Activated CD4-positive, alpha-beta T cell treated with anti-CD3 and anti-CD28 coated beads for 36 hours (primary cell): ENCODE data around the gene FGFR4. TPM values are rescaled to one million over a fixed set of nuclear protein-coding genes. Genes with fewer than 3 reads are reported as not detected.

Experiments used
- ATAC-seq: fragments of 200-7000 bp; cut with Tn5 transposase; one replicate; pipeline ENCODE4 v1.10.0; 2021; ENCODE audit warnings: mild to moderate bottlenecking, moderate library complexity
- CTCF ChIA-PET: fragments of 350-600 bp; sonication (Branson Sonifier 250); formaldehyde crosslinking; loops from one replicate; lab custom pipeline; 2021; ENCODE audit warnings: antibody characterized with exemption; lab: Charles Lee
- POLR2A ChIA-PET: fragments of 350-600 bp; sonication (Branson Sonifier 250); formaldehyde crosslinking; loops from one replicate; lab custom pipeline; 2021; ENCODE audit warnings: antibody characterized with exemption, inconsistent platforms; lab: Charles Lee
- DNase-seq: peaks from one replicate; pipeline ENCODE4 v3.0.0-alpha.2; 2020
- H3K27ac Mint-ChIP-seq: one replicate; pipeline ENCODE4 v1.8.0; 2021; ENCODE audit warnings: mixed read lengths
- H3K27me3 Mint-ChIP-seq: one replicate; pipeline ENCODE4 v1.8.0; 2021; ENCODE audit warnings: mixed read lengths
- H3K36me3 Mint-ChIP-seq: one replicate; pipeline ENCODE4 v1.8.0; 2021; ENCODE audit warnings: low read depth, mixed read lengths
- H3K4me1 Mint-ChIP-seq: one replicate; pipeline ENCODE4 v1.8.0; 2021; ENCODE audit warnings: mixed read lengths
- H3K4me3 Mint-ChIP-seq: one replicate; pipeline ENCODE4 v1.8.0; 2021; ENCODE audit warnings: mild to moderate bottlenecking, moderate library complexity, mixed read lengths
- H3K9me3 Mint-ChIP-seq: one replicate; pipeline ENCODE4 v1.8.0; 2021; ENCODE audit warnings: low read depth, mixed read lengths
- intact Hi-C, 2 experiments: fragments of 100-400 bp; cut with DNase I in 1 of 2; cut with micrococcal nuclease in 1 of 2; formaldehyde crosslinking; loops; one replicate each; pipeline versions ENCODE4 v1.14.2 to v1.15.1; 2022 to 2024; cut with DNase I, micrococcal nuclease
- total RNA-seq, 2 experiments: library from RNA; stranded (reverse); gene quantifications; one replicate each; pipeline ENCODE4 v1.2.3, GENCODE V29; 2021

The FGFR4 gene
- total RNA-seq, 2 experiments from 2014 or later: 1.5 to 2.0 TPM

DNA sequence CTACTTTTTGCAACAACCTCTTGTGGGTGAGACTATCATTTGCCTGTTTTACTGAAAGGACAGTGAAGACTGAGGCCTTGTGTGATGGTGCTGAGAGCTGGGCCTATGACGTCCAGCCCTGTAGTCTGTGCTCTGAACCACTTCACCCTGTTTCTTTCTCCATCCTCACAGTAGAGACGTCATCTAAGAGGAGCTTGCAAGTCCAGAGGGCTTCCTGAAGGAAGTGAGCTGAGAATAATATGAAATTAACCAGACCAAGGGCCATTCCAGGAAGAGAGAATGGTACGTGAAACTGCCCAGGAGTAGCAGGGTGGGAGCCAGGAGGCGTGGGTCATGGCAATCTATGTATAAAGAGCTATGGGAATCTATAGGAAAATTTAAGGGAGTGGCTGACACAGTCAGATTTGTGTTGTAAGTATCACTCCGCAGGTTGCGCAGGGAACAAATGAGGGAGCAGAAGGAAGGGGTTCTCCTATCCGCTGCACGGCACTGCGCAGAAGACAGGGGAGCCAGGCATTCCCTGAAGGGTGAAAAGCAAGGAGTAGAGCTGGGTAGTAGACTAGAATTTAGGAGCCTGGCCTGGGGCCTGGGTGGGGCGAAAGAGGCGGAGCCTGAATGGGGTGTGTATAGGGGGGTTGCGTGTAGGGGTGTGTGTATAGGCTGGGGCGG lies 596 bp upstream of the FGFR4 start:
- Mint-ChIP-seq H3K36me3 (no peaks in the 10 kb centered on the region), H3K27ac (no peak overlapping the region), H3K9me3 (no peaks in the 10 kb centered on the region), H3K4me1 (peaks cover 2% of the 10 kb centered on the region), H3K27me3 (peaks cover 18% of the 10 kb centered on the region), H3K4me3 (peak overlapping the region; percentile 35)
- no peak for DNase-seq
- no peak for ATAC-seq
- CTCF ChIA-PET: interaction anchor here (0.6 to 3.1 kb wide), 11 partner anchors 9 to 987 kb away, joined by 3 to 17 read pairs (median 4); no protein-coding TSS in a partner anchor
- POLR2A ChIA-PET: interaction anchor here (0.6 kb wide), 1 partner anchor 10 kb away, joined by 3 read pairs; no protein-coding TSS in a partner anchor
- intact Hi-C loops: loop anchor here in 1 of 2 experiments (1.0 kb wide), 2 partner anchors 225 to 439 kb away; partner anchors contain the start of genes MXD3 and TSPAN17

DNA sequence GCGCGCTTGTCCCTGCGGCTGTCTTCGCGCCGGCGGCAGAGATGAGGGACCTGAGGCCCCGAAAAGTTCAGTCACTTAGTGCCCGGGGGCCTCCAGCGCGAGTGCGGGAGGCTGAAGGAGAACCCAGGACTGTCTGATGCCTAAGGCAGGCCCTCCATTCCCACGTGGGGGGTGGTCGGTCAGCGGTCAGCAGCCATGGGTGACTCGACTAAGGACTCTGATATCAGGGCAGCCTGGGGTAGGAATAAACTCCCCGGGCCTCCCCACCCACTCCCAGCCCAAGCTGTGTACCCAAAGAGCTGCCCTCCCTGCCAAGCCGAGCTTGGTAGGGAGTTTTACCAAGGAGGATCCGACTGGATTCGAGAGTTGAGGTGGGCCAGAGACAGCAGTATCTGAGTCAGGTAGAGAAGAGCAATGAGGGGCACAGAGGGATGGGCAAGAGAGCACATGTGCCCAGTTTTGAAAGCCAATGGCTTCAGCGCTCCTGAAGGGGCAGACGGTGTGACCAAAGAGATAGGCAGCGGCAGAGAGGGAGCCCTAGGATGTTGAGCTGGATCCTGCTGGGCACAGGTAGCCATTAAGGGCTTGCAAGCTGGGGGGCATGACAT lies 787 bp downstream of the FGFR4 start:
- Mint-ChIP-seq H3K9me3 (no peaks in the 10 kb centered on the region), H3K27me3 (peaks cover 18% of the 10 kb centered on the region), H3K27ac (no peak overlapping the region), H3K4me1 (peaks cover 2% of the 10 kb centered on the region), H3K36me3 (no peaks in the 10 kb centered on the region), H3K4me3 (peak overlapping the region; percentile 13)
- DNase-seq: no peak
- intact Hi-C loops: loop anchor here in 1 of 2 experiments (1.0 kb wide), 1 partner anchor 25 kb away; no protein-coding TSS in a partner anchor
- ATAC-seq: no peak
- CTCF ChIA-PET: interaction anchor here (0.5 to 3.1 kb wide), 5 partner anchors 23 to 1819 kb away, joined by 3 to 17 read pairs (median 4); no protein-coding TSS in a partner anchor
- POLR2A ChIA-PET: interaction anchor here (0.6 kb wide), 1 partner anchor 329 kb away, joined by 3 read pairs; no protein-coding TSS in a partner anchor

DNA sequence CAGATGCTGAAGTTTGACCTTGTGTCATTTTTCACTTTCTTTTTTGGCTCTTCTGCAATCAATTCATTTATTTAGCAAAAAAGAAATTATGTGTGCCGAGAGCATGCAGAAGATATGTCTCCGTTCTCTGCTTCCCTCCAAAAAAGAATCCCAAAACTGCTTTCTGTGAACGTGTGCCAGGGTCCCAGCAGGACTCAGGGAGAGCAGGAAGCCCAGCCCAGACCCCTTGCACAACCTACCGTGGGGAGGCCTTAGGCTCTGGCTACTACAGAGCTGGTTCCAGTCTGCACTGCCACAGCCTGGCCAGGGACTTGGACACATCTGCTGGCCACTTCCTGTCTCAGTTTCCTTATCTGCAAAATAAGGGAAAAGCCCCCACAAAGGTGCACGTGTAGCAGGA lies 2.4 kb downstream of the FGFR4 start:
- intact Hi-C loops: no loop called here
- H3K27me3 Mint-ChIP-seq: peaks cover 14% of the 10 kb centered on the region
- ChIA-PET CTCF (interaction anchor here (0.9 to 1.5 kb wide), 3 partner anchors 8 to 24 kb away, joined by 3 to 5 read pairs (median 4); no protein-coding TSS in a partner anchor), POLR2A (no interaction called here)
- DNase-seq: no peak
- H3K9me3 Mint-ChIP-seq: no peaks in the 10 kb centered on the region
- no peak for ATAC-seq
- H3K4me3 Mint-ChIP-seq: no peak overlapping the region
- no peak overlapping the region for H3K27ac Mint-ChIP-seq
- peaks cover 2% of the 10 kb centered on the region for H3K4me1 Mint-ChIP-seq
- H3K36me3 Mint-ChIP-seq: no peaks in the 10 kb centered on the region

DNA sequence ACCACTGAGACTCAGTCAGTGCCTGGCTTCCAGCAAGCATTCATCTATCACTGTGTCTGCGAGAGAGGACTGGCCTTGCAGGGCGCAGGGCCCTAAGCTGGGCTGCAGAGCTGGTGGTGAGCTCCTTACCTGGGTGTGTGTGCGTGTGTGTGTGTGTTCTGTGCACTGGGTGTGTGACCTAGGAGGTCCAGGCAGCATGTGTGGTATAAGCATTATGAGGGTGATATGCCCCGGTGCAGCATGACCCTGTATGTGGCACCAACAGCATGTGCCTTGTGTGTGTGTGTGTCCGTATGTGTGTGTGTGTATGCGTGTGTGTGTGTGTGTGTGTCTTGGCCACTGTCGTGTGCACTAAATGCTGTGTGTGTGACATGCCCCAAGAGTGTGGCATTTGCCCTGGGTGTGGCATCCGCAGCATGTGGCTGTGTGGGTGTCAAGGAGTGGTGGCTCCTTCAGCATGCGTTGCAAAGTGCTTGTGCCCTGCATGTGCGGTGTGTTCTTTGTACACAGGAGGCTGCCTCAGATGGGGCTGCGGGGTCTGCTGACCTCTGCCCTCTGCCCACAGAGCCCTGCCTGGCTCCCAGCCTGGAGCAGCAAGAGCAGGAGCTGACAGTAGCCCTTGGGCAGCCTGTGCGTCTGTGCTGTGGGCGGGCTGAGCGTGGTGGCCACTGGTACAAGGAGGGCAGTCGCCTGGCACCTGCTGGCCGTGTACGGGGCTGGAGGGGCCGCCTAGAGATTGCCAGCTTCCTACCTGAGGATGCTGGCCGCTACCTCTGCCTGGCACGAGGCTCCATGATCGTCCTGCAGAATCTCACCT lies 3.3 kb downstream of the FGFR4 start:
- H3K4me1 Mint-ChIP-seq: peaks cover 2% of the 10 kb centered on the region
- DNase-seq (no peak), ATAC-seq (no peak)
- POLR2A ChIA-PET: no interaction called here
- CTCF ChIA-PET: interaction anchor here (0.9 to 1.5 kb wide), 3 partner anchors 9 to 24 kb away, joined by 3 to 5 read pairs (median 4); no protein-coding TSS in a partner anchor
- H3K36me3 Mint-ChIP-seq: no peaks in the 10 kb centered on the region
- no peak overlapping the region for H3K27ac Mint-ChIP-seq
- intact Hi-C loops: no loop called here
- H3K4me3 Mint-ChIP-seq: no peak overlapping the region
- peaks cover 12% of the 10 kb centered on the region for H3K27me3 Mint-ChIP-seq
- no peaks in the 10 kb centered on the region for H3K9me3 Mint-ChIP-seq

DNA sequence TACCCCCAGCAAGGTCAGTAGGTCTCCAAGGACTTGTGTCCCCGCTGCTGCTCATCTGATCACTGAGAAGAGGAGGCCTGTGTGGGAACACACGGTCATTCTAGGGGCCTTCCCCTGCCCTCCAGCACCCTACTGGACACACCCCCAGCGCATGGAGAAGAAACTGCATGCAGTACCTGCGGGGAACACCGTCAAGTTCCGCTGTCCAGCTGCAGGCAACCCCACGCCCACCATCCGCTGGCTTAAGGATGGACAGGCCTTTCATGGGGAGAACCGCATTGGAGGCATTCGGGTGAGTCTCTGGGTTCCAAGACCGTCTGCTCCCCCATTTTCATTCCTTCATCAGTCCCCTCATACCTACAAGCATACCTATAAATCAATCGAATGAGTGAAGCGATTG lies 4.1 kb downstream of the FGFR4 start:
- CTCF ChIA-PET: no interaction called here
- H3K27me3 Mint-ChIP-seq: peaks cover 10% of the 10 kb centered on the region

DNA sequence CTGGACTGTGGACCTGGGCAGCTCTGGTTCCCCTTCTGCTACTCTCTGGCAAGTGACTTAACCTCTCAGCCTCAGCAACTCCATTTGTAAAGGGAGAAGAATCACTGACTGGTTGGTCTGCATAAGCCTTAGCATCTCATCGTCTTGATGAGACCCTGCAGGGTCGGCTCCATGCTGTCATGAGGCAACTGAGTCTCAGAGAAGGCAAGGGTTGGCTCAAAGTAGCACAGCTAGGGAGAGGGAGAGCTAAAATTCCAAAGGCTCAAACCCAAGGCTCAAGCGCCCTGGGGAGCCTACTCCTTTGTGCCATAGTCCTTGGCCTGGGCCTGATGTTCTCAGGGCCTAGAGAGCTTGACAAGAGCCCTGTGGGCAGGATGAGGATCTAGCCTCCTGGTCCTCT lies 4.5 kb downstream of the FGFR4 start:
- ChIA-PET POLR2A (no interaction called here), CTCF (no interaction called here)
- intact Hi-C loops: no loop called here
- Mint-ChIP-seq H3K9me3 (no peaks in the 10 kb centered on the region), H3K4me1 (peaks cover 2% of the 10 kb centered on the region), H3K36me3 (no peaks in the 10 kb centered on the region), H3K4me3 (no peak overlapping the region), H3K27ac (no peak overlapping the region), H3K27me3 (peaks cover 7% of the 10 kb centered on the region)
- ATAC-seq (no peak), DNase-seq (no peak)

More for the DNA sequence above, 4.1 kb downstream of the FGFR4 start:
- intact Hi-C loops: no loop called here
- no peaks in the 10 kb centered on the region for H3K36me3 Mint-ChIP-seq
- POLR2A ChIA-PET: no interaction called here
- no peak for DNase-seq
- H3K9me3 Mint-ChIP-seq: no peaks in the 10 kb centered on the region
- no peak overlapping the region for H3K4me3 Mint-ChIP-seq
- H3K4me1 Mint-ChIP-seq: peaks cover 2% of the 10 kb centered on the region
- H3K27ac Mint-ChIP-seq: no peak overlapping the region
- ATAC-seq: no peak

DNA sequence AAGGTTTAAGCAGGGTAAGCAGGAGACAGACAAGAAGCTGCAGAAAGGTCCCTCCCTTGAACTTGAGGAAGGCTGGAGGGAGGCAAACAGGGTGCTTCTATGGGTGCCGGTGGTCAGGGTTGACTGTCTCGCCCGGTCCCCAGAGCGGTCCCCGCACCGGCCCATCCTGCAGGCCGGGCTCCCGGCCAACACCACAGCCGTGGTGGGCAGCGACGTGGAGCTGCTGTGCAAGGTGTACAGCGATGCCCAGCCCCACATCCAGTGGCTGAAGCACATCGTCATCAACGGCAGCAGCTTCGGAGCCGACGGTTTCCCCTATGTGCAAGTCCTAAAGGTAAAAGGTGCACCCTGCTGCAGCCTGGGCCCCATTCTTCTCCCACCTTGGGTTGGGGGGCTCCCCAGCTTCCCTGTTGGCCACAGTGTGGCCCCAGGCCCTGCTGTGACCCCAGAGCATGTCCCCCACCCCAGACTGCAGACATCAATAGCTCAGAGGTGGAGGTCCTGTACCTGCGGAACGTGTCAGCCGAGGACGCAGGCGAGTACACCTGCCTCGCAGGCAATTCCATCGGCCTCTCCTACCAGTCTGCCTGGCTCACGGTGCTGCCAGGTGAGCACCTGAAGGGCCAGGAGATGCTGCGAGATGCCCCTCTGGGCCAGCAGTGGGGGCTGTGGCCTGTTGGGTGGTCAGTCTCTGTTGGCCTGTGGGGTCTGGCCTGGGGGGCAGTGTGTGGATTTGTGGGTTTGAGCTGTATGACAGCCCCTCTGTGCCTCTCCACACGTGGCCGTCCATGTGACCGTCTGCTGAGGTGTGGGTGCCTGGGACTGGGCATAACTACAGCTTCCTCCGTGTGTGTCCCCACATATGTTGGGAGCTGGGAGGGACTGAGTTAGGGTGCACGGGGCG lies 5.7 kb downstream of the FGFR4 start:
- H3K27me3 Mint-ChIP-seq: peaks cover 6% of the 10 kb centered on the region
- intact Hi-C loops: no loop called here
- no peak overlapping the region for H3K27ac Mint-ChIP-seq
- ChIA-PET CTCF (interaction anchor here (1.0 kb wide), 1 partner anchor 172 kb away, joined by 5 read pairs; no protein-coding TSS in a partner anchor), POLR2A (no interaction called here)
- no peaks in the 10 kb centered on the region for H3K9me3 Mint-ChIP-seq
- peaks cover 2% of the 10 kb centered on the region for H3K4me1 Mint-ChIP-seq
- ATAC-seq (no peak), DNase-seq (no peak)
- H3K4me3 Mint-ChIP-seq: no peak overlapping the region
- no peaks in the 10 kb centered on the region for H3K36me3 Mint-ChIP-seq

DNA sequence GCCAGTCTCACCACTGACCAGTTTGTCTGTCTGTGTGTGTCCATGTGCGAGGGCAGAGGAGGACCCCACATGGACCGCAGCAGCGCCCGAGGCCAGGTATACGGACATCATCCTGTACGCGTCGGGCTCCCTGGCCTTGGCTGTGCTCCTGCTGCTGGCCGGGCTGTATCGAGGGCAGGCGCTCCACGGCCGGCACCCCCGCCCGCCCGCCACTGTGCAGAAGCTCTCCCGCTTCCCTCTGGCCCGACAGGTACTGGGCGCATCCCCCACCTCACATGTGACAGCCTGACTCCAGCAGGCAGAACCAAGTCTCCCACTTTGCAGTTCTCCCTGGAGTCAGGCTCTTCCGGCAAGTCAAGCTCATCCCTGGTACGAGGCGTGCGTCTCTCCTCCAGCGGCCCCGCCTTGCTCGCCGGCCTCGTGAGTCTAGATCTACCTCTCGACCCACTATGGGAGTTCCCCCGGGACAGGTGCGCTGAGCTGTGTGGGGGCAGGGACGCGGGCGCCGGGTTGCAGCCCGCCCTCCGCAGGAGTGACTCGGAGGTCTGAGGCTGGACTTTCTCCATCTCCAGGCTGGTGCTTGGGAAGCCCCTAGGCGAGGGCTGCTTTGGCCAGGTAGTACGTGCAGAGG lies 6.5 kb downstream of the FGFR4 start:
- H3K36me3 Mint-ChIP-seq: no peaks in the 10 kb centered on the region
- no peak overlapping the region for H3K27ac Mint-ChIP-seq
- no peaks in the 10 kb centered on the region for H3K4me1 Mint-ChIP-seq
- ATAC-seq: no peak
- peaks cover 3% of the 10 kb centered on the region for H3K27me3 Mint-ChIP-seq
- no peak overlapping the region for H3K4me3 Mint-ChIP-seq
- ChIA-PET POLR2A (no interaction called here), CTCF (interaction anchor here (1.0 kb wide), 1 partner anchor 171 kb away, joined by 5 read pairs; no protein-coding TSS in a partner anchor)
- no peaks in the 10 kb centered on the region for H3K9me3 Mint-ChIP-seq
- intact Hi-C loops: no loop called here
- DNase-seq: no peak

DNA sequence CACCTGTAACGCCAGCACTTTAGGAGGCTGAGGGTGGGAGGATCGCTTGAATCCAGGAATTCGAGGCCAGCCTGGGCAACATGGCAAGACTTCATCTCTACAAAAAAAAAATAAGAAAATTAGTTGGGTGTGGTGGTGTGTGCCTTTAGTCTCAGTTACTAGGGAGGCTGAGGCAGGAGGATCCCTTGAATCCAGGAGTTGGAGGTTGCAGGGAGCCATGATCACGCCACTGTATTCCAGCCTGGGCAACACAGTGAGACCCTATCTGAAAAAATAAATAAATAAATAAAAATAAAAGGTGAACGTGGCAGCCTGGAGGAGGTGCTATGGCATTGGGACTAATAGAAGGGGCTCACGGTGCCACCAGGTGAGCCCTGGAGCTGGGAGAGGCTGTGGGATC lies 7.1 kb downstream of the FGFR4 start:
- intact Hi-C loops: no loop called here
- no peak overlapping the region for H3K4me3 Mint-ChIP-seq

More for the DNA sequence above, 7.1 kb downstream of the FGFR4 start:
- Mint-ChIP-seq H3K4me1 (no peaks in the 10 kb centered on the region), H3K36me3 (no peaks in the 10 kb centered on the region), H3K9me3 (no peaks in the 10 kb centered on the region), H3K27ac (no peak overlapping the region), H3K27me3 (peaks cover 2% of the 10 kb centered on the region)
- ChIA-PET CTCF (interaction anchor here (1.0 kb wide), 1 partner anchor 170 kb away, joined by 5 read pairs; no protein-coding TSS in a partner anchor), POLR2A (no interaction called here)
- ATAC-seq (no peak), DNase-seq (no peak)
